HEK293T (cell line): ENCODE measurements around the gene ACOT7.

Experiments used
- CTCF ChIA-PET: fragments of 350-600 bp; formaldehyde crosslinking; extraction: SDS; loops from one replicate; lab custom pipeline; 2021; ENCODE audit warnings: antibody characterized with exemption, inconsistent platforms; lab: Yijun Ruan, JAX
- POLR2A ChIA-PET: fragments of 350-600 bp; formaldehyde crosslinking; extraction: SDS; loops from one replicate; lab custom pipeline; 2020; ENCODE audit warnings: antibody characterized with exemption, inconsistent platforms; lab: Yijun Ruan, JAX
- DNase-seq: peaks from one replicate; pipeline ENCODE4 v3.0.0; 2012; ENCODE audit warnings: mixed read lengths; ENCODE audit errors: extremely low spot score
- ARNT ChIP-seq: fragments of 450-650 bp; IDR thresholded peaks from 2 replicates; pipeline ENCODE4 v1.6.1; 2017; ENCODE audit warnings: mild to moderate bottlenecking
- BHLHE40 ChIP-seq: fragments of 450-650 bp; IDR thresholded peaks from 2 replicates; pipeline ENCODE4 v1.6.1; 2016; ENCODE audit warnings: mild to moderate bottlenecking, moderate library complexity, borderline replicate concordance
- CTBP1 ChIP-seq: fragments of 450-650 bp; IDR thresholded peaks from 2 replicates; pipeline ENCODE4 v1.6.1; 2016; ENCODE audit warnings: borderline replicate concordance
- ELF4 ChIP-seq: fragments of 450-650 bp; IDR thresholded peaks from 2 replicates; pipeline ENCODE4 v1.6.1; 2017; ENCODE audit warnings: antibody characterized with exemption
- FOXA1 ChIP-seq: fragments of 450-650 bp; IDR thresholded peaks from 2 replicates; pipeline ENCODE4 v1.6.1; 2016; ENCODE audit warnings: mild to moderate bottlenecking
- FOXK2 ChIP-seq: fragments of 450-650 bp; IDR thresholded peaks from 2 replicates; pipeline ENCODE4 v1.6.1; 2016; ENCODE audit warnings: mild to moderate bottlenecking
- FOXM1 ChIP-seq: fragments of 450-650 bp; IDR thresholded peaks from 2 replicates; pipeline ENCODE4 v1.6.1; 2017; ENCODE audit warnings: mild to moderate bottlenecking, borderline replicate concordance
- HDGF ChIP-seq: fragments of 450-650 bp; IDR thresholded peaks from 2 replicates; pipeline ENCODE4 v1.6.1; 2017; ENCODE audit warnings: antibody characterized with exemption, borderline replicate concordance
- L3MBTL2 ChIP-seq: fragments of 450-650 bp; conservative IDR thresholded peaks from 2 replicates; pipeline ENCODE4 v1.6.1; 2016; ENCODE audit warnings: mild to moderate bottlenecking
- LEF1 ChIP-seq: fragments of 450-650 bp; IDR thresholded peaks from 2 replicates; pipeline ENCODE4 v1.6.1; 2017; ENCODE audit warnings: mild to moderate bottlenecking, borderline replicate concordance
- NFRKB ChIP-seq: fragments of 450-650 bp; IDR thresholded peaks from 2 replicates; pipeline ENCODE4 v1.6.1; 2016; ENCODE audit warnings: mild to moderate bottlenecking, moderate library complexity
- SP1 ChIP-seq: fragments of 450-650 bp; IDR thresholded peaks from 2 replicates; pipeline ENCODE4 v1.6.1; 2017
- SUZ12 ChIP-seq: fragments of 450-650 bp; IDR thresholded peaks from 2 replicates; pipeline ENCODE4 v1.6.1; 2016; ENCODE audit warnings: mild to moderate bottlenecking
- TARDBP ChIP-seq: fragments of 450-650 bp; IDR thresholded peaks from 2 replicates; pipeline ENCODE4 v1.6.1; 2016
- ZNF384 ChIP-seq: fragments of 450-650 bp; IDR thresholded peaks from 2 replicates; pipeline ENCODE4 v1.6.1; 2016
- TF ChIP-seq, protein P1 (sequence below): fragments of 450-650 bp; IDR thresholded peaks from 2 replicates; pipeline ENCODE4 v1.6.1; 2016

The ACOT7 gene

DNA sequence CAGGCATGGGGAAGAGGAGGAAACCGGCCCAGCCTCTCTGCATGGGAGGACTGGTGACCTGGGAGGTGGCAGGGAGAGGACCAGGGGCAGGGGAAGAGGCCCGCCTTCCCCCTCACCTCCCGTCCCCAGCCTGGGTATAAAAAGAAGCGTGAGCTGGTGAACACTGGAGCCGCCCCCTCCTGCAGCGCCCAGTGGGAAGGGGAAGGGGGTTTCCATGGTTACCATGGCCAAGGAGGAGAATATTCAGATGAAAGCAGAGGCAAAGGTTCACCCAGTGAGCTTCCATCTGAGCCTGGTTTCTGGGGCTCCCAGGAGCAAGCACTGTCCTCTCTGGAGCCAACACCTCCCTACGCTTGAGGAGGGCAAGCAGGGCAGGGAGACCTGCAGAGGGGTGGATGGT, 54.9 kb downstream of the ACOT7 start:
- TF ChIP-seq NFRKB (no peak), BHLHE40 (no peak), FOXK2 (no peak), L3MBTL2 (no peak), SUZ12 (no peak), FOXA1 (no peak), ARNT (no peak), SP1 (no peak), LEF1 (no peak), ZNF384 (no peak), ELF4 (no peak), FOXM1 (no peak), TARDBP (no peak)
- no peak for DNase-seq
- ChIA-PET POLR2A (no interaction called here), CTCF (interaction anchor here (0.9 to 1.2 kb wide), 2 partner anchors 92 to 1329 kb away, joined by 3 read pairs; no protein-coding TSS in a partner anchor)

DNA sequence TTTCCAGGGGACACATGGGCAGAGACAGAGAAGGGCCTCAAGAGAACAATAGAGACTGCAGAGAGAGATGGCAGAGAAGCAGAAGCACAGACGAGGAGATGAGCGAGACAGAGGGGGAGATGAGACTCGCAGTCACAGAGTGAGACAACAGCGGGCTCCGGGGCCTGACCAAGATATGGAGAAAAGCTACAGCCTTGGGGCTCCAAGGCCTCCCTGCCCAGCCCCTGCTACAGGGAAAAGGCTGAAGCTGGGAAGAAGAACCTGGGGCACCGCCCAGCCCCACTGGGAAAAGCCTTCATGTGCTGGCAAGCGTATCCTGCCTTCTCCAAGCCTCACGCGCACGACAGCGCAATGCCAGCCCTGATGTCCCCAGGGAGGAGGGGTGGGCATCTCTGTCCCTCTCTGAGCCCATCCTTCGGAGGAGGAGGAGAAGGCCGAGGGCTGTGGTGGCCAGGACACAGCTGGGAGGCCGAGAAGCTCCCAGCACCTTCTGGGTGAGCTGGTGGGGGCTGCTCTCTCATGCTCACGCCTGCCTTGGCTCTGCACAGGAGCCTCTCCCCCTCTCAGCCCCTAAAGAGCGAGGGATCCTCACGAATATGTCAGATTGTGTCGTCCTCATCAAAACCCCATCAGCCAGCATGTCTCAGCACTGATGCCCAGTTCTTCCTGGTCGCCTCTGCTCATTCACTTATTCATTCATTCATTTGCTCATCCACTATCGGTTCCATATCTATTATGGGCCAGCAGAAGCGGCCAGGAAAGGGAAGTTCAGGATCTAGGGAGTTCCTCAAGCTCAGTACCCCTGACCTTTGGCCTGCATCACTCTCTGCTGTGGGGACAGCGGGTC, 56.6 kb downstream of the ACOT7 start:
- ChIA-PET CTCF (interaction anchor here (0.6 to 3.5 kb wide), 4 partner anchors 38 to 1331 kb away, joined by 3 to 19 read pairs (median 4); no protein-coding TSS in a partner anchor), POLR2A (no interaction called here)
- TF ChIP-seq L3MBTL2 (no peak), NFRKB (no peak), LEF1 (no peak), ARNT (no peak), HDGF (no peak), FOXM1 (no peak), ZNF384 (no peak), ELF4 (no peak), TARDBP (no peak), SUZ12 (no peak), SP1 (no peak), FOXA1 (no peak), CTBP1 (no peak), BHLHE40 (no peak), FOXK2 (no peak)
- TF ChIP-seq, protein P1, sequence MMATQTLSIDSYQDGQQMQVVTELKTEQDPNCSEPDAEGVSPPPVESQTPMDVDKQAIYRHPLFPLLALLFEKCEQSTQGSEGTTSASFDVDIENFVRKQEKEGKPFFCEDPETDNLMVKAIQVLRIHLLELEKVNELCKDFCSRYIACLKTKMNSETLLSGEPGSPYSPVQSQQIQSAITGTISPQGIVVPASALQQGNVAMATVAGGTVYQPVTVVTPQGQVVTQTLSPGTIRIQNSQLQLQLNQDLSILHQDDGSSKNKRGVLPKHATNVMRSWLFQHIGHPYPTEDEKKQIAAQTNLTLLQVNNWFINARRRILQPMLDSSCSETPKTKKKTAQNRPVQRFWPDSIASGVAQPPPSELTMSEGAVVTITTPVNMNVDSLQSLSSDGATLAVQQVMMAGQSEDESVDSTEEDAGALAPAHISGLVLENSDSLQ, result no peak
- DNase-seq, result no peak

DNA sequence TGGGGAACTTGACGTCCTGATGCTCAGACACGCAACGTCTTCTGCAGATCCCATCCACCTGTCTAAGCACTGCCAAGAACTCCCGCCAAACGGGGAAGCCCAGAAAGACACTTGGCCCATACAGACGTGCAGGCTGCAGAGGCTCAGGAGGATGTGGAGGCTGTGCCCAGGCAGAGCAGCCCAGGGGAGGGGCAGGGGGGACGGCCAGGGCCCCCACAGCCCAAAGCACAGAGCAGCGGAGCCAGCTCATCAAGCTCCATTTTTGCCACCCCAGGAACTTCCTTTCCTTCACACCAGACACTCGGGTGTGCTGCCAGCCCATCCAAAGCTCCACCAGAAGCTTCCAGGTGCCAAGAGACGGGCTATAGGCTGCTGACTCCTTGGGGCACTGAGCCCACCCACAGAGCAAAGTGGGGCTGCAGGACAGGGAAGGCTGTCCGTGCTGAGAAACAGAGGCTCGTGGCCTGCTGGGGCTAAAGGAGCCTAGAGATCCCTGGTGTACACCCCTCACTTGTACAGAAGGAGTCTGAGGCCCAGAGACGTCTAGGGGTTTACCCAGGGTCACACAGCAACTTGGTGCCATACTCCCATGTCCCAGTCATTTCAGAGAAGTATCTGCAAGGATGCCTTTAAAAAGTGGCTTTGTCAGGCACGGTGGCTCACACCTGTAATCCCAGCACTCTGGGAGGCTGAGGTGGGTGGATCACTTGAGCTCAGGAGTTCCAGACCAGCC, 59.1 kb downstream of the ACOT7 start:
- DNase-seq, result no peak
- ChIA-PET CTCF (interaction anchor here (0.6 to 3.5 kb wide), 2 partner anchors 81 to 87 kb away, joined by 4 to 19 read pairs; no protein-coding TSS in a partner anchor), POLR2A (no interaction called here)
- TF ChIP-seq FOXA1 (no peak), ZNF384 (no peak), FOXM1 (no peak), CTBP1 (no peak), NFRKB (no peak)

DNA sequence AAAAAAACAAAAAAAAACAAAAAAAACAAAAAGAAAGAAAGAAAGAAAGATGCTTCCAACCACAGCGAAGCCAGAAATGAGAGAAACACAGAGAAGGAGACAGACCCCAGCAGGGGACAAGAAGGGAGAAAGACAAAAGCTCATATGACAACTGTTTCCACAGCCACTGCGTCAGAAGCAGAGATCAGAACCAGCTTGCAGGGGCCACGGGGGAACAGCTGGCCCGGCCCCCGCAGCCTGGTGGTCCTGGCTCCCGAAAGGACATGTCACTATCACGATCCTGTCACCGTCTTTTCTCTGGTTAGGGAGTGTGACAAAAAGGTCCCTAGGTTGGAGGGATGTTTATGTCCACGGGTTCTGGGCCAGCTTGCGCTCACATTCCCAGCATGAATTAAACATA, 60.7 kb downstream of the ACOT7 start:
- DNase-seq, result no peak
- TF ChIP-seq FOXM1, result no peak
- no peak for TF ChIP-seq SP1
- TF ChIP-seq HDGF, result no peak
- no peak for TF ChIP-seq ZNF384
- TF ChIP-seq SUZ12, result no peak
- TF ChIP-seq ELF4, result no peak
- no peak for TF ChIP-seq ARNT
- TF ChIP-seq TARDBP, result no peak
- no peak for TF ChIP-seq FOXK2
- TF ChIP-seq NFRKB, result no peak
- no peak for TF ChIP-seq FOXA1
- TF ChIP-seq BHLHE40, result no peak
- no peak for TF ChIP-seq L3MBTL2
- TF ChIP-seq CTBP1, result no peak
- TF ChIP-seq, protein P1, result no peak
- ChIA-PET POLR2A (no interaction called here), CTCF (interaction anchor here (1.6 kb wide), 1 partner anchor 24 kb away, joined by 3 read pairs; no protein-coding TSS in a partner anchor)

DNA sequence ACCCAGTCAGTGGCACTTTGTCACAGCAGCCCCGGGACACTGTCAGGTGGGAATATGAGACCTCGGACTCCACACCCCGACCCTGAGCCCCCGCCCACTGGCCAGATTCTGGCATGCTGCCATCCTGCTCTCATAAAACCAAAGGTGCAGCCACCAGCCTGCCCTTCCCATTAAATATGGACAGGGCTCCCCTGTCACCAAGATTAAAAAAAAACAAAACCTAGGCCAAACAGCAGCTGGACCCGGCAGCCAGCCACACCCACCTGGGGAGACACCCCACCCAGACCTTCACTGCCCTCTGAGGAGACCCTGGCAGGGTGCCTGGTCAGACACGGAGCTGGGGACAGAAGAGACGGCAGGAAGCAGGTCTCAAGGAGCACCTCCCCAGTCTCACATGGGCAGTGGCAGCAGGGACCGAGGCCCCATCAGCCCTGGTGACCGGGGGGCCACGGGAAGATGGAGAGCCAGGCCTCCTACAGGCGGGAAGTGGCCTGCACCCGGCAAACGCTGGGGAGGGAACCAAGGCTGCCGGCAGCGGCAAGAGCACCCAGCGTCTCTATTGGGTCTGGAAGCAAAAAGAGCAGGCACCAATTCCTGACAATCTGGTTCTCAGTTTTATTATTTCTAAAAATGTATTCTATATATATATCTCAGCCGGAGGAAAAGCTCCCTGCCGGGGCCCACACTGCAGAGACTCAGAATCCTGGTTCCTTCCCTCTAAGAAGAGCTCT, 61.9 kb downstream of the ACOT7 start:
- TF ChIP-seq SP1, result no peak
- no peak for TF ChIP-seq NFRKB
- TF ChIP-seq ELF4, result no peak
- TF ChIP-seq ARNT, result no peak
- no peak for TF ChIP-seq LEF1
- TF ChIP-seq L3MBTL2, result no peak
- no peak for TF ChIP-seq HDGF
- no peak for TF ChIP-seq TARDBP
- TF ChIP-seq FOXM1, result no peak
- TF ChIP-seq FOXA1, result no peak
- no peak for TF ChIP-seq SUZ12
- TF ChIP-seq CTBP1, result no peak
- TF ChIP-seq ZNF384, result no peak
- CTCF ChIA-PET, result interaction anchor here (1.6 kb wide), 1 partner anchor 26 kb away, joined by 3 read pairs; no protein-coding TSS in a partner anchor
- no peak for DNase-seq
- POLR2A ChIA-PET, result no interaction called here
